ENCODE measurements around the gene ZNF268.
"Not testable (repeated sequence)": the region's sequence is repeated elsewhere in the genome, so short reads cannot be mapped to it uniquely, and the experiment has no call there.

ZNF268 gene

GRCh38 chr12:133231001-133231400 lies 49.7 kb downstream of the ZNF268 start:
- no peak for DNase-seq

DNA sequence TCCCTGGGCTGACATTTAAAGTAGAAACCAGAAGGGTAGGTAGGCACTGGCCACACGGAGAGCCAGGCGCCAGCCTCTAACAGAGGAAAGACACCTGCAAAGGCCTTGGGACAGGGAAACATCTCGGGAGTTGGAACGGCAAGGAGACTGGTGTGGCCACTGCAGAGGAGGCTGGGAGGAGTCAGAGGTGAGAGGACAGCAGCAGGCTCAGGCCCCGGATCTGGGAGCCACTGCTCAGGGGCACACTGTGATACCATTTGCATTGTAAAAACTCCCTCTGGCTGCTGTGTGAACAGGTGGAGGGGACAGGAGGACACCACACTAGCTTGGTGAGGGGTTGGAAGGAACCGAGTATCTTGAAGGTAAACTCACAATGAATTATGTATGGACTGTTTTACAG lies 51.7 kb downstream of the ZNF268 start:
- DNase-seq = no peak

GRCh38 chr12:133233993-133234564 lies 52.8 kb downstream of the ZNF268 start:
- no peak for DNase-seq

GRCh38 chr12:133234971-133235370 lies 53.7 kb downstream of the ZNF268 start:
- DNase-seq = no peak

- DNase-seq = no peak
Measured at GRCh38 chr12:133235401-133236112, 54.3 kb downstream of the ZNF268 start, which contains the start of gene ANHX. Gene ANHX, minus strand, starts transcription at chr12:133235877. Its CDS starts 1,521 bp downstream, at chr12:133234356.

DNA sequence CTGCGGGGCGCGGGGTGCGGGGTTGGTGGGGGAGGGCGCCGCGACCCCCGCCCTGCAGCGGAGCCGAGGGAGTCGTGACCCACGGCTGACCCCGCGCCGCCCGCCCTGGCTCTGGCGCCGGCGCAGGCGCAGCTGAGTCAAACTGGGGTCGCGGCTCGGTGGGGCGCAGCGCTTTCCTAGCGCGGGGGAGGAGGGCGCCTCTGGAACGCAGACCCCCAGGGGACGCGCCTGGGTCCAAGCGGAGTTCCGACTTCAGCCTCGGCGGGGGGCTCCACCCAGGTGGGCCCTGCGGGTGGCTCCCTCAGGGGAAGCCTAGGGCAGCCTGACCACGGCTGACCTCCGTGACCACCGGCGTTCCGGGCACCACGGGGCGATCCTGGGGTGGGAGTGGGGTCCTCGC lies 54.8 kb downstream of the ZNF268 start:
- no peak for DNase-seq

DNA sequence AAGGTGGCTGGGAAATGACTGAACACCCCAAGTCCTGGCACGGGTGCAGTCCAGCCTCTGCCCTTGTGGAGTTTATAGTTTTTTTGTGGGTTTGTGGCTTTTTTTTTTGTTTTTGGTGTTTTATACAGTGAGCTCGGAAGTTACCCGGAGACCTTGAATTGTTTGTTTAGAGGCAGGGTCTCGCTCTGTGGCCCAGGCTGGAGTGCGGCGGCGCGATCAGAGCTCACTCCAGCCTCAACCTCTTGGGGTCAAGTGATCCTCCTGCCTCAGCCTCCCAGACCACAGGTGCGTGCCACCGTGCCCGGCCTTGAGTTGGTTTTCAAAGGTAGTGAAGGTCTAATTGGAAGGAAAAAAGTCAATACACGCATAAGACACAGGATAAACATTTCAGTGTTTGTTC lies 55.3 kb downstream of the ZNF268 start:
- DNase-seq = no peak

- DNase-seq = no peak
Measured at GRCh38 chr12:133251732-133252131, 70.4 kb downstream of the ZNF268 start.

- not testable (repeated sequence) for DNase-seq
Measured at GRCh38 chr12:133255833-133256232, 74.5 kb downstream of the ZNF268 start.

DNA sequence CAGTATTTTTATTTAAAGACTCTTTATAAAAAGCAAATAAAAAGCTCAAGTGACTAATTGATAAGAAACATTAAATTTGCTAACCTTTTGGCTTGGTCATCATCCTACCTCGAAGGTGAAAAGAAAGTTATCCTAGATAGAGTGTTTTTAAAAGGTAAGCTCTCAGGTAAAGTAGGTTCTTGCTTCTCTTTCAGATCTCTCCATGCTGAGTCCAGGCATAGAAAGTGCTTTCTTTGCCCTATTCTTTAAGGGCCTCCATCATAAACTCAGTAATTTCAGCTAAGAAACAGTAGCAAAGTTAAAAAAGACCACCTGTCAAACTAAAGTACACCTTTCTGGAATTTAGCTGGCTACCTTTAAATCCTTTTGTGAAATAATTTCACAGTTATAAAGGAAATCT lies 75.0 kb downstream of the ZNF268 start:
- no peak for DNase-seq

DNA sequence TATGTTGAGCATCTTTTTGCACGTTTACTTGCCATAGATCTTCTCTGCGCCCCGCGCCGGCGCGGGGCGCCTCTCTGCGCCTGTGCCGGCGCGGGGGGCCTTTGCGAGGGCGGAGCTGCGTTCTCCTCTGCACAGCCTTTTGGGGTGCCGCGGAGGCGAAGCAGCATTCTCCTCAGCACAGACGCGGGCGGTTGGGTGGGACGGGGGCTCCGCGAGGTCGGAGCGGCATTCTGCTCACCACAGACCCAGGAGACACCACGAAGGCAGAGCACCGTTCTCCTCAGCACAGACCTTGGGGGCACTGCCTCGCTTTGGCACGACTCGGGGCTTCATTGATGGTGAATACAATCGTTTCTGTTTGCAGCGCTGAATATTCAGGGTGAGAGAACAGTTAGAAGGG lies 82.9 kb downstream of the ZNF268 start:
- no peak for DNase-seq

All from NCI-H2171 treated with DMSO at 0.1 percent for 48 hours (cell line).